ENCODE data around the gene DNMT1.

DNA sequence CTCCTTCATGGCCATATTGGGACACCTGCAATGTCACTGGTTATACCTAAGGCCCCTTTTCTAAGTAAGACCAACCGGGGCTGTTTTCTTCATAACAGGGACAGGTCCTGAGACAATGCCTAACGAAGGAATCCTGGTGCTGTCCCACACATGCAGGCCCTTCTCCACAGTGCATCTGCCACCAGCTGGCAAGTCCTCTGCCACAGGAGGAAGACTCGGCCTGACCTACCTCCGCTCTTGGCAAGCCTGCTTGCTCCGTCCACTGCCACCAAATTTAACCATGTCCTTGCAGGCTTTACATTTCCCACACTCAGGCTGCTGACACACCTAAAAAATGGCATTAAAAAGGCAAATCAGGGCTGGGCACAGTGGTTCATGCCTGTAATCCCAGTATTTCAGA lies 43.2 kb downstream of the DNMT1 start:
- no peak for TF ChIP-seq POLR2AphosphoS5 (IDR thresholded peaks at IDR 0.05; ENCODE audit: borderline replicate concordance, low read depth, low read length)
- no peak for TF ChIP-seq EZH2 (IDR thresholded peaks at IDR 0.05)
